H1 (cell line): Measurements from ENCODE around the gene RELN. TPM values are rescaled to one million over a fixed set of nuclear protein-coding genes. Genes with fewer than 3 reads are reported as not detected.
"Not testable (repeated sequence)": the region's sequence is repeated elsewhere in the genome, so short reads cannot be mapped to it uniquely, and the experiment has no call there.

Source experiments
- CTCF ChIA-PET: fragments of 300-600 bp; sonication (Branson Sonifier 250); formaldehyde crosslinking; loops from one replicate; lab custom pipeline; 2021; ENCODE audit not compliant: partially characterized antibody; lab: Charles Lee
- POLR2A ChIA-PET: fragments of 300-600 bp; sonication (Branson Sonifier 250); formaldehyde crosslinking; loops from one replicate; lab custom pipeline; 2021; ENCODE audit warnings: inconsistent platforms; ENCODE audit not compliant: partially characterized antibody; lab: Charles Lee
- DNase-seq, 2 experiments: peaks; one replicate each; pipeline versions ENCODE4 v3.0.0 to v3.0.0-alpha.2; 2010 to 2022; ENCODE audit warnings: low spot score in 2 of 2, low read depth in 1 of 2, mixed read lengths in 1 of 2
- FAIRE-seq: peaks from 2 replicates; lab custom pipeline; 2011; peaks lifted over from hg19 to GRCh38; lab: Jason Lieb, UNC
- H2AFZ ChIP-seq: 2 replicates; pipeline ENCODE4 v1.8.1; 2012; ENCODE audit warnings: low read length, inconsistent platforms
- H2AK5ac ChIP-seq: 2 replicates; pipeline ENCODE4 v1.6.1; 2013; ENCODE audit warnings: low read depth, low read length
- H2BK120ac ChIP-seq: replicated peaks from 2 replicates; pipeline ENCODE3; 2013; ENCODE audit warnings: low read depth, low read length, inconsistent platforms
- H2BK12ac ChIP-seq: 2 replicates; pipeline ENCODE4 v1.6.1; 2013; ENCODE audit warnings: low read depth, low read length
- H2BK15ac ChIP-seq: 2 replicates; pipeline ENCODE4 v1.6.1; 2013; ENCODE audit warnings: low read length
- H2BK20ac ChIP-seq: 2 replicates; pipeline ENCODE4 v1.6.1; 2013; ENCODE audit warnings: low read length
- H2BK5ac ChIP-seq: 2 replicates; pipeline ENCODE4 v1.6.1; 2013; ENCODE audit warnings: low read depth, low read length
- H3K14ac ChIP-seq: 2 replicates; pipeline ENCODE4 v1.6.1; 2013; ENCODE audit warnings: inconsistent platforms; ENCODE audit not compliant: insufficient read length
- H3K18ac ChIP-seq: 2 replicates; pipeline ENCODE4 v1.6.1; 2013; ENCODE audit warnings: low read length; ENCODE audit errors: extremely low read depth
- H3K23ac ChIP-seq: 2 replicates; pipeline ENCODE4 v1.6.1; 2013; ENCODE audit warnings: inconsistent platforms; ENCODE audit not compliant: insufficient read length
- H3K23me2 ChIP-seq: 2 replicates; pipeline ENCODE4 v1.6.1; 2013; ENCODE audit warnings: low read depth, low read length
- H3K27ac ChIP-seq: 2 replicates; pipeline ENCODE4 v1.6.1; 2011; ENCODE audit warnings: low read depth, low read length, inconsistent platforms
- H3K27me3 ChIP-seq, 4 experiments: replicated peaks in 1 of 4; 1 replicate in 1 of 4; 2 replicates in 3 of 4; pipeline versions ENCODE4 v1.6.1 to v1.8.1; 2011 to 2013; ENCODE audit warnings: low read length in 3 of 4, mild to moderate bottlenecking in 3 of 4, inconsistent platforms in 2 of 4, mixed read lengths in 2 of 4, moderate library complexity in 1 of 4; ENCODE audit not compliant: control insufficient read depth in 3 of 4, insufficient read depth in 3 of 4; ENCODE audit errors: extremely low read depth in 1 of 4
- H3K36me3 ChIP-seq, 4 experiments: 2 replicates each; pipeline versions ENCODE4 v1.6.1 to v1.8.1; 2011 to 2013; ENCODE audit warnings: mild to moderate bottlenecking in 4 of 4, low read length in 3 of 4, moderate library complexity in 2 of 4, control low read depth in 1 of 4, inconsistent platforms in 1 of 4; ENCODE audit not compliant: insufficient read depth in 4 of 4, control insufficient read depth in 2 of 4
- H3K4ac ChIP-seq: replicated peaks from 2 replicates; pipeline ENCODE3; 2013; ENCODE audit warnings: low read length, low read depth, mixed read lengths, inconsistent platforms; ENCODE audit not compliant: insufficient read length
- H3K4me1 ChIP-seq, 4 experiments: replicated peaks in 1 of 4; 1 replicate in 1 of 4; 2 replicates in 3 of 4; pipeline versions ENCODE4 v1.6.1 to v1.8.1; 2011 to 2013; ENCODE audit warnings: low read length in 3 of 4, inconsistent platforms in 2 of 4, mixed read lengths in 1 of 4; ENCODE audit not compliant: insufficient read depth in 4 of 4, control insufficient read depth in 3 of 4
- H3K4me2 ChIP-seq, 2 experiments: 2 replicates each; pipeline versions ENCODE4 v1.6.1 to v1.8.1; 2011 to 2013; ENCODE audit warnings: low read depth in 2 of 2, low read length in 2 of 2, control low read depth in 1 of 2, inconsistent platforms in 1 of 2, mild to moderate bottlenecking in 1 of 2; ENCODE audit not compliant: insufficient read depth in 1 of 2
- H3K4me3 ChIP-seq, 4 experiments: fragments of 200-600, 300-600 bp in 1 of 4; sonication (generic), shearing (Covaris generic), sonication (Bioruptor Twin) in 1 of 4; 2 replicates each; pipeline versions ENCODE4 v1.5.1 to v1.8.1; 2011 to 2016; ENCODE audit warnings: low read length in 4 of 4, low read depth in 3 of 4, control low read depth in 2 of 4, inconsistent platforms in 2 of 4, mild to moderate bottlenecking in 2 of 4, mixed read lengths in 1 of 4, moderate library complexity in 1 of 4; ENCODE audit not compliant: insufficient read depth in 2 of 4; ENCODE audit errors: extremely low read depth in 1 of 4
- H3K56ac ChIP-seq: replicated peaks from 2 replicates; pipeline ENCODE3; 2013; ENCODE audit warnings: low read depth, mild to moderate bottlenecking, mixed read lengths, low read length, inconsistent platforms; ENCODE audit not compliant: insufficient read length
- H3K79me1 ChIP-seq: 2 replicates; pipeline ENCODE4 v1.6.1; 2013; ENCODE audit warnings: low read depth, low read length, control low read depth
- H3K79me2 ChIP-seq, 2 experiments: 2 replicates each; pipeline versions ENCODE4 v1.6.1 to v1.8.1; 2012 to 2013; ENCODE audit warnings: low read length in 2 of 2, mild to moderate bottlenecking in 2 of 2, inconsistent platforms in 1 of 2; ENCODE audit not compliant: insufficient read depth in 2 of 2, control insufficient read depth in 1 of 2
- H3K9ac ChIP-seq, 4 experiments: replicated peaks in 1 of 4; 1 replicate in 1 of 4; 2 replicates in 3 of 4; pipeline versions ENCODE4 v1.6.1 to v1.8.1; 2011 to 2013; ENCODE audit warnings: low read depth in 3 of 4, low read length in 3 of 4, control low read depth in 2 of 4, mild to moderate bottlenecking in 2 of 4, moderate library complexity in 2 of 4, inconsistent platforms in 1 of 4; ENCODE audit errors: extremely low read depth in 1 of 4
- H3K9me3 ChIP-seq, 2 experiments: 2 replicates each; pipeline versions ENCODE4 v1.6.1 to v1.8.1; 2012 to 2013; ENCODE audit warnings: mild to moderate bottlenecking in 2 of 2, moderate library complexity in 2 of 2, control low read depth in 1 of 2, inconsistent platforms in 1 of 2, low read depth in 1 of 2, low read length in 1 of 2, mixed read lengths in 1 of 2; ENCODE audit not compliant: insufficient read depth in 2 of 2
- H4K20me1 ChIP-seq, 2 experiments: replicated peaks in 1 of 2; 2 replicates each; pipeline versions ENCODE3 to v1.8.1; 2011 to 2013; ENCODE audit warnings: inconsistent platforms in 2 of 2, low read length in 2 of 2, mild to moderate bottlenecking in 1 of 2; ENCODE audit not compliant: insufficient read depth in 2 of 2, control insufficient read depth in 1 of 2
- H4K5ac ChIP-seq: 2 replicates; pipeline ENCODE4 v1.6.1; 2013; ENCODE audit warnings: low read length, low read depth, mixed read lengths, inconsistent platforms; ENCODE audit not compliant: insufficient read length
- H4K8ac ChIP-seq: 2 replicates; pipeline ENCODE4 v1.8.0; 2013; ENCODE audit warnings: mild to moderate bottlenecking, moderate library complexity, low read length, inconsistent platforms; ENCODE audit not compliant: insufficient read depth; ENCODE audit errors: extremely low read depth
- H4K91ac ChIP-seq: replicated peaks from 2 replicates; pipeline ENCODE3; 2013; ENCODE audit warnings: low read length, mixed read lengths, inconsistent platforms; ENCODE audit not compliant: insufficient read length
- WGBS, 2 experiments: shearing (Covaris generic) in 1 of 2; methylation state at CpG; one replicate each; pipeline versions ENCODE4 v1.1.6 to v1.1.7; 2013 to 2015; ENCODE audit warnings: low lambda C conversion rate in 2 of 2, mixed read lengths in 2 of 2, inconsistent platforms in 1 of 2, low coverage in 1 of 2, missing lambda C conversion rate in 1 of 2; ENCODE audit not compliant: insufficient replicate concordance in 2 of 2, insufficient coverage in 1 of 2, insufficient read length in 1 of 2; ENCODE audit errors: extremely low coverage in 1 of 2, missing lambda C conversion rate in 1 of 2; 5-methylcytosine and 5-hydroxymethylcytosine counted together
- polyA plus RNA-seq, 7 experiments: library from polyadenylated mRNA; depleted of rRNA in 3 of 7; stranded (reverse) in 5 of 7; unstranded in 2 of 7; fragments of >200 nt in 5 of 7; fragments of 200-250 nt in 2 of 7; gene quantifications; 1 replicate in 5 of 7; 2 replicates in 1 of 7; 4 replicates in 1 of 7; pipeline versions ENCODE4 v1.2.1 to v1.2.3, GENCODE V29; 2011 to 2013; ENCODE audit warnings: missing spikeins in 2 of 7, mixed read lengths in 2 of 7
- total RNA-seq: library from RNA; stranded (reverse); fragmentation: NEBNext Ultra II Directional; extraction: Animal tissue kit (Norgen Biotek cat#: 25700); gene quantifications from 2 replicates; pipeline ENCODE4 v1.2.1, GENCODE V29; 2021

The RELN gene
- total and polyA plus RNA-seq, 2 of the 8 experiments (the other 6 are each of a cell fraction or from before 2014, with no cell fraction given), result 0.03 to 0.07 TPM

- H3K36me3 ChIP-seq, H3K56ac ChIP-seq, H3K79me2 ChIP-seq, POLR2A ChIA-PET, H3K27me3 ChIP-seq, H3K4me1 ChIP-seq, FAIRE-seq, H3K4me3 ChIP-seq, H2BK12ac ChIP-seq, H3K18ac ChIP-seq, CTCF ChIA-PET, H3K4ac ChIP-seq, H3K9me3 ChIP-seq, H4K8ac ChIP-seq, H2BK15ac ChIP-seq, H3K27ac ChIP-seq, H2BK5ac ChIP-seq, H4K20me1 ChIP-seq, H3K14ac ChIP-seq, H3K23ac ChIP-seq, H4K5ac ChIP-seq, H4K91ac ChIP-seq, DNase-seq, H3K79me1 ChIP-seq, H2BK20ac ChIP-seq, H3K23me2 ChIP-seq, H3K4me2 ChIP-seq, H3K9ac ChIP-seq, H2AFZ ChIP-seq, H2BK120ac ChIP-seq, H2AK5ac ChIP-seq: not testable (repeated sequence)
- WGBS, 2 experiments, result 94% methylated on average over 2 of the region's 2 CpGs; no CpG with 5 or more reads in 1 of the 2 experiments
Measured at GRCh38 chr7:103780561-103780960, 208.9 kb downstream of the RELN start.
